NT2/D1 (cell line): Measurements from ENCODE around the gene BMPER.

Experiments
- DNase-seq: peaks from one replicate; pipeline ENCODE4 v3.0.0-alpha.2; 2011; ENCODE audit warnings: low read depth, low spot score
- H3K27me3 ChIP-seq: 2 replicates; pipeline ENCODE4 v1.6.0; 2011; ENCODE audit warnings: mild to moderate bottlenecking; ENCODE audit not compliant: insufficient read length, insufficient read depth
- H3K36me3 ChIP-seq: 2 replicates; pipeline ENCODE4 v1.6.1; 2011; ENCODE audit warnings: mild to moderate bottlenecking, low read length, mixed read lengths; ENCODE audit not compliant: insufficient read depth, insufficient read length
- H3K4me1 ChIP-seq: 2 replicates; pipeline ENCODE4 v1.5.1; 2011; ENCODE audit not compliant: insufficient read depth, insufficient read length
- H3K4me3 ChIP-seq: 2 replicates; pipeline ENCODE4 v1.5.1; 2011; ENCODE audit warnings: low read depth; ENCODE audit not compliant: insufficient read length
- H3K9ac ChIP-seq: 2 replicates; pipeline ENCODE4 v1.6.0; 2011; ENCODE audit warnings: low read depth; ENCODE audit not compliant: insufficient read length
- H3K9me3 ChIP-seq: 2 replicates; pipeline ENCODE4 v1.5.1; 2011; ENCODE audit warnings: mild to moderate bottlenecking, low read length; ENCODE audit not compliant: insufficient read depth
- SUZ12 ChIP-seq: IDR thresholded peaks from 2 replicates; pipeline ENCODE4 v1.6.1; 2011; ENCODE audit not compliant: insufficient read length, insufficient read depth; ENCODE audit errors: extremely low read depth
- YY1 ChIP-seq: IDR thresholded peaks from 2 replicates; pipeline ENCODE4 v1.6.1; 2011; ENCODE audit not compliant: insufficient read length, insufficient read depth
- ZNF274 ChIP-seq: IDR thresholded peaks from 2 replicates; pipeline ENCODE4 v1.6.1; 2011; ENCODE audit warnings: mild to moderate bottlenecking, low read depth, low read length

Gene BMPER

DNA sequence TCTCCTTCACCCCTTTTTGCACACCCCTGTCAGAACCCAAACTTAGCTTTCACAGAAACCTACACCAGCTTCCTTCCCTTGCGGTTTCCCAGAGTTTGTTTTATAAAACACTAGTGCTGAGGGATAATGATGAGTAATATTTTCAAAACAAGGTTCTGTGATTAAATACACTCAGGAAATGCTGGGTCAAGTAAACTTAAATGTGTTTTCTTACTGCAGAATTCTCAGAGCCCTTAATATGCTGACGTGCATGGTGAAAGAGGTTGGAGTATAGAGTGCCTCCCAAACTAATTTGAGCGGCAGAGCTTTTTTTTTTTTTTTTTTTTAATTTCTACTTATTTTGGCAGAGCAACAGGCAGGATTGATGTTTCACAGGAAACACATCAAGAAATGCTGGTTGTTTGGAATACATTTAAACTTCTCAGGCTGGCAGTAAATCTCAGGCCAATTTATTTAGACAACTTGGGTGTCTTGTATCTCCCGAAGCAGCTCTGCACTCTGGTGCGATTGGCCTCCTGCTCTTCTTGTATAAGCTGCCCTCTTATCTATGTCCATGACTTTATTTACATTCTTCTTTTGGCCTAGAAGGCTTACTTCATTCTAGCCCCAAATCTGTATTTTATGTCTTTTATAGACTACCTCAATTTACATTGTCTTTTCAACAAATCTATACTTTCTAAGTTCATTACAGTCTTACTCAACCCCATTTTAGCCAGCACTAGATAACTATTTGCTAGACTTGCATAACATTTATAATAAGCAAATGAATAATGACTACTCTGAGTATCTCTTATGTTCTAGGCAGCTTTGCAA is 165.4 kb downstream of the BMPER start:
- no peak for TF ChIP-seq ZNF274
- no peak for DNase-seq

DNA sequence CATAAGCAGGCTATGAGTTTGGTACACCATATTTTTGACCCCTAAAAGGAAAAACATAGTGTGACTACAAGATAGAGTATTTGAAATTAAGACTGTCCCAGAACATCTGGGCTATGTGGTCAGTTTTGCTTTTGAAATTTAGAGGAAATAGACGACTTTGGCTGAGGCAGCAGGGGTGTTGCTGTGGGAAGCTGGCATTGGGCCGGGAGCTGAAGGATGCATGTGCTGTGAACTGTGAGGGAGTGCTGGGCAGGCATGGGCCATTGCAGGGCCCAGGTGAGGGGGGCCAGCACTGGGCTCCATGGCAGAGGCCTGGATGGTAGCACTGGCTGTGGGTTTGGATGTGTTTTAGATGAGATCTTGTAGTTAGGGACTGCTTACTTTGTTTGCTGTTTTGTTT is 168.3 kb downstream of the BMPER start:
- no peaks in the 10 kb centered on the region for H3K36me3 ChIP-seq
- peaks cover 2% of the 10 kb centered on the region for H3K4me1 ChIP-seq
- no peaks in the 10 kb centered on the region for H3K27me3 ChIP-seq
- no peak overlapping the region for H3K9ac ChIP-seq
- no peak for DNase-seq
- no peak overlapping the region for H3K4me3 ChIP-seq
- peaks cover 4% of the 10 kb centered on the region; the same call in 1 of the 2 replicates for H3K9me3 ChIP-seq
- TF ChIP-seq SUZ12 (no peak), YY1 (no peak), ZNF274 (no peak)

More for the DNA sequence above, 165.4 kb downstream of the BMPER start:
- no peaks in the 10 kb centered on the region for H3K36me3 ChIP-seq
- no peak overlapping the region for H3K4me3 ChIP-seq
- no peak overlapping the region for H3K9ac ChIP-seq
- H3K27me3 ChIP-seq = no peaks in the 10 kb centered on the region
- H3K9me3 ChIP-seq = peaks cover 4% of the 10 kb centered on the region; the same call in 1 of the 2 replicates
- H3K4me1 ChIP-seq = peaks cover 13% of the 10 kb centered on the region

DNA sequence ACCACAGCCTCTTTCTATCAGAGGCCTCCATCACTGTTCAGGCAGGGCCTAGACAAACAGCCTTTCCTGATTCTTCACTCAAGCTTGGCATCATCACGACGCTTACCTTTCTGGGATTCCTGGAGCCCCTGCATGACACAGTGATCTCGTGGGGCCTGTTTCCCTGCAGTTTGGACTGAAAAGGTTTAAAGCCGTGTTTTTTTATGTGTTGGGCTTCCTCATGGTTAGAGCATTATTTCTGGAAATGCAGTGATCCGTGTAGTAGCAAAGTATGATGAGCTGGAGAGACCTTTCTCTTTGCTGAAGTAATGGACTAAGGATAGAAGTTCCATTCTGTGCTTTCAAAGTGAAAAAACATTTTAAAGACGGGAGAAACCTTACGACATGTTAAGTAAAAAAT is 169.1 kb downstream of the BMPER start:
- peaks cover 2% of the 10 kb centered on the region for H3K4me1 ChIP-seq
- no peak for DNase-seq
- H3K9ac ChIP-seq = no peak overlapping the region
- H3K9me3 ChIP-seq = peaks cover 4% of the 10 kb centered on the region; the same call in 1 of the 2 replicates
- no peak for TF ChIP-seq SUZ12
- no peaks in the 10 kb centered on the region for H3K36me3 ChIP-seq
- H3K4me3 ChIP-seq = no peak overlapping the region
- no peaks in the 10 kb centered on the region for H3K27me3 ChIP-seq

DNA sequence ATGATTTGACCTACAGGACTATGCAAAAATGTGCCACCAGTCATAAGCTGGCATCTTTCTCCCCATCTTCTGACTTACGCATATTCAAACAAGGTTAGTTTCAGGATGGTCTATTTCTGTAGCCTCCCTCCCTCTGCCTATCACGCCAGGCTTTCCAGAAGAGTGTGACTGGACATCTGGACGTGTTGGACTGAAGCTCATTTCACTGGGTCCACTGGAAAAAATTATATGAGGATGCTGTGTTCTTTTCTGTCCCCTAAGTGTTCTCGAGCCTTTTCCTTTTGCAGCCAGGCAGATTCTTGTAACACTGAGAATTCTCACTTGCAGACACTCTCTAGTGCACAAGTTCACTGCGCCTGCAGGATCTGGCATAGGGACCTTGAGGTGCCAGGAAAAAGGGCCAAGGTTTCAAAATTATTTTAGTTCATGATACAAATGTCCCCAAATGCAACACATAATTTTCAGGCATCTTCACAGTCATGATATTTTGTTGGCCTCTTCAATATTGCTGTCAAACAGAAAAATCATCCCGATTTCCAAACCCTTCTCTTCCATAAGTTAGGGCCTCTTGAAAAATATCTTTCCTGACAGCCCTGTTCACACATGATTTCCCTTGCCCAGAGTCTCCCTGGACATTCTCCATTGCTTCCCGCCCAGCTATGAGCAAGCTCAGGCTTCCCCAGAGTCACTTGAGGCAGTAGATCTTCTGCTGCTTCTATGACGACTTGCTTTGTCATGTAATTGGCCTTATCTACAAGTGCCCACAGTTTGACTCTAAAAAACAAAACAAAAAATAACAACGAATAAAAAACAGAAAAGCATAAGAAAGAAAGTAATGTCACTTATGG is 170.4 kb downstream of the BMPER start:
- Histone ChIP-seq H3K9me3 (peaks cover 4% of the 10 kb centered on the region; the same call in 1 of the 2 replicates), H3K27me3 (no peaks in the 10 kb centered on the region), H3K36me3 (peaks cover 3% of the 10 kb centered on the region), H3K9ac (no peak overlapping the region), H3K4me3 (no peak overlapping the region), H3K4me1 (peaks cover 2% of the 10 kb centered on the region)
- no peak for DNase-seq
- no peak for TF ChIP-seq ZNF274
- TF ChIP-seq SUZ12 = no peak
- no peak for TF ChIP-seq YY1

DNA sequence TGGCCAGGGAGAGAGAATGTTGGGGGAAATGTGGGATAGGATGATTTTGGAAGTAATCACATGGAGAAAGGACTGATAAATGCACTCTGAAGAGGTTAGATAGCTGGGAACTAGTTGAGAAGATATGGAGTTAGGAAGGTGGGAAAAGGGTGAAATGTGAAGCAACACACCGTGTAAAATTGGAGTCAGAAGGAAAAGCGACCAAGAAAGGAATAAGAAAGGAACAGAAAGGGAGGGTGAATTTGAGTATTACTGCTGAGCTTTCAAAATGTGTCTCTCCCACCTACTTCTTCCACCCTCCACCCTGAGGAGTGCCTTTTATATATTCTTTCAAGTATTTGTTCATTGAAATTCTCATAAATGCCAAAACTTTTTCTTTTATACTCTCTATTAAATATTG is 171.8 kb downstream of the BMPER start:
- no peak for TF ChIP-seq YY1
- no peak for TF ChIP-seq ZNF274
- TF ChIP-seq SUZ12 = no peak
- Histone ChIP-seq H3K27me3 (no peaks in the 10 kb centered on the region), H3K4me1 (peaks cover 2% of the 10 kb centered on the region), H3K4me3 (no peak overlapping the region), H3K9ac (no peak overlapping the region), H3K9me3 (peaks cover 4% of the 10 kb centered on the region; the same call in 1 of the 2 replicates), H3K36me3 (peaks cover 3% of the 10 kb centered on the region)
- no peak for DNase-seq

DNA sequence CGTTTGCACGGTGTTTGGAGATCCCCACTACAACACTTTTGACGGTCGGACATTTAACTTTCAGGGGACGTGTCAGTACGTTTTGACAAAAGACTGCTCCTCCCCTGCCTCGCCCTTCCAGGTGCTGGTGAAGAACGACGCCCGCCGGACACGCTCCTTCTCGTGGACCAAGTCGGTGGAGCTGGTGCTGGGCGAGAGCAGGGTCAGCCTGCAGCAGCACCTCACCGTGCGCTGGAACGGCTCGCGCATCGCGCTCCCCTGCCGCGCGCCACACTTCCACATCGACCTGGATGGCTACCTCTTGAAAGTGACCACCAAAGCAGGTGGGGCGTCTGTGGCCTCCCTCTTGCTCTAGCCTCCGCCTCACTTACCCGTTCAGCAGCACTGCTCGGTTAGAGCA is 173.5 kb downstream of the BMPER start:
- DNase-seq = no peak
- peaks cover 2% of the 10 kb centered on the region for H3K4me1 ChIP-seq
- no peak overlapping the region for H3K4me3 ChIP-seq
- H3K9me3 ChIP-seq = no peaks in the 10 kb centered on the region
- no peak overlapping the region for H3K9ac ChIP-seq
- H3K36me3 ChIP-seq = peaks cover 3% of the 10 kb centered on the region
- TF ChIP-seq SUZ12 = no peak
- TF ChIP-seq YY1 = no peak
- no peak for TF ChIP-seq ZNF274
- H3K27me3 ChIP-seq = no peaks in the 10 kb centered on the region

DNA sequence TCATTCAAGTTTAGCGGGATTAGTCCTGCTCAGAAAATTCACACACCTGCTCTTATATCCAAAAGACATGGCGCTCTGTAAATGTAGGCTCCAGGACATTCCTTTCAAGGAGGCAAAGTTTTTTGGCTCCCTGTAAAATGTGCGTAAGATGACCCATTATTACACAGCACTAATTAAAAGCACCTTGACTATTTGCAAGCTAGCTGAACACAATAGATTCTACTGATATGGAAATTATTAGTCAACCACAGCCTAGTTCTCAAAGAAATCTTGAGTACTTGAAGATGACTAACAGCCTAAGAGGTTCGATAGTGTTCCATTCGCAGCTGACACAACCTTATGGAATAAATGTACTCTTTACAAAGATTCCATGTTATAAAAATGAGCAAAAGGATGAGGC is 175.2 kb downstream of the BMPER start:
- no peak for DNase-seq
- H3K9ac ChIP-seq = no peak overlapping the region
- peaks cover 3% of the 10 kb centered on the region for H3K36me3 ChIP-seq
- H3K4me1 ChIP-seq = peaks cover under 1% of the 10 kb centered on the region
- no peak overlapping the region for H3K4me3 ChIP-seq
- no peaks in the 10 kb centered on the region for H3K9me3 ChIP-seq
- TF ChIP-seq ZNF274 (no peak), SUZ12 (no peak), YY1 (no peak)
- no peaks in the 10 kb centered on the region for H3K27me3 ChIP-seq
